ENCODE data around the gene CCDC141.

The CCDC141 gene

DNA sequence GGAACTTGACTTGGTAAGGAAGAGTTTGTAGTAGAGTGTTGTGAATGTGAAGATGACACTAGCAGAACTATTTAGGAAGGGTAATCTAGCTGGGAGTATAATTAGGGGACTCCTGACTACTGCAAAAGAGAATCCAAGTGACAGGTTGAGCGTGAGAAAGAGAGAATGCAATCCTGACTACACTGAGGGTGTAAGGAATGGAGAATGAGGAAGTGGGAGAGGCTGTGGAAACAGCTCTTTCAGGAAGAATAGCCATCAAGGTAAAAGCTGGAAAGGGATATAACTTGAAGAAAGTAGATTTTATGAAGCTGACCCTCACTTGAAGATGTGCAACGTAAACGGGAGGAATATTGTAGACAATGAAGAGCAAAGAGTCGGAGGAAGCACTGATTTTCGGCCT is 201.6 kb downstream of the CCDC141 start:
- no peak overlapping the region for H3K4me3 ChIP-seq (ENCODE audit: low read depth, low read length)
- TF ChIP-seq, protein P1, sequence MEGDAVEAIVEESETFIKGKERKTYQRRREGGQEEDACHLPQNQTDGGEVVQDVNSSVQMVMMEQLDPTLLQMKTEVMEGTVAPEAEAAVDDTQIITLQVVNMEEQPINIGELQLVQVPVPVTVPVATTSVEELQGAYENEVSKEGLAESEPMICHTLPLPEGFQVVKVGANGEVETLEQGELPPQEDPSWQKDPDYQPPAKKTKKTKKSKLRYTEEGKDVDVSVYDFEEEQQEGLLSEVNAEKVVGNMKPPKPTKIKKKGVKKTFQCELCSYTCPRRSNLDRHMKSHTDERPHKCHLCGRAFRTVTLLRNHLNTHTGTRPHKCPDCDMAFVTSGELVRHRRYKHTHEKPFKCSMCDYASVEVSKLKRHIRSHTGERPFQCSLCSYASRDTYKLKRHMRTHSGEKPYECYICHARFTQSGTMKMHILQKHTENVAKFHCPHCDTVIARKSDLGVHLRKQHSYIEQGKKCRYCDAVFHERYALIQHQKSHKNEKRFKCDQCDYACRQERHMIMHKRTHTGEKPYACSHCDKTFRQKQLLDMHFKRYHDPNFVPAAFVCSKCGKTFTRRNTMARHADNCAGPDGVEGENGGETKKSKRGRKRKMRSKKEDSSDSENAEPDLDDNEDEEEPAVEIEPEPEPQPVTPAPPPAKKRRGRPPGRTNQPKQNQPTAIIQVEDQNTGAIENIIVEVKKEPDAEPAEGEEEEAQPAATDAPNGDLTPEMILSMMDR (IDR thresholded peaks at IDR 0.05; ENCODE audit: low read depth, low read length): no peak

DNA sequence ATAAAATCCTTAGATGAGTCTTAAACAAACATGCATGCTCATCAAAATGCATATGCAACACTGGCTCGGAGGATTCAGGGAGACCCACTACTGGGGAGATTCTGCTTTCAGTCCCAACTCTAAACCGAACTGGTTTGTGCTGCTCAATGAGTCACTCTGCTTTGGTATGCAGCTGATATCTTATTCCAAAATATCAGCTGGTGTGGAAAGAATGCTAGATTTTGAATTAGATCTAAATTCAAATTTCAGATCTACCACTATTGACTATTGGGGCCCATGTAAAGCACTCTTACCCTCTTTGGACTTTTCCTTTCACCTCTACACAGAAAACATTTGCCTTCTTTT is 203.5 kb downstream of the CCDC141 start:
- no peak overlapping the region for H3K4me3 ChIP-seq (ENCODE audit: low read depth, low read length)
- TF ChIP-seq, protein P1 (IDR thresholded peaks at IDR 0.05; ENCODE audit: low read depth, low read length): no peak

DNA sequence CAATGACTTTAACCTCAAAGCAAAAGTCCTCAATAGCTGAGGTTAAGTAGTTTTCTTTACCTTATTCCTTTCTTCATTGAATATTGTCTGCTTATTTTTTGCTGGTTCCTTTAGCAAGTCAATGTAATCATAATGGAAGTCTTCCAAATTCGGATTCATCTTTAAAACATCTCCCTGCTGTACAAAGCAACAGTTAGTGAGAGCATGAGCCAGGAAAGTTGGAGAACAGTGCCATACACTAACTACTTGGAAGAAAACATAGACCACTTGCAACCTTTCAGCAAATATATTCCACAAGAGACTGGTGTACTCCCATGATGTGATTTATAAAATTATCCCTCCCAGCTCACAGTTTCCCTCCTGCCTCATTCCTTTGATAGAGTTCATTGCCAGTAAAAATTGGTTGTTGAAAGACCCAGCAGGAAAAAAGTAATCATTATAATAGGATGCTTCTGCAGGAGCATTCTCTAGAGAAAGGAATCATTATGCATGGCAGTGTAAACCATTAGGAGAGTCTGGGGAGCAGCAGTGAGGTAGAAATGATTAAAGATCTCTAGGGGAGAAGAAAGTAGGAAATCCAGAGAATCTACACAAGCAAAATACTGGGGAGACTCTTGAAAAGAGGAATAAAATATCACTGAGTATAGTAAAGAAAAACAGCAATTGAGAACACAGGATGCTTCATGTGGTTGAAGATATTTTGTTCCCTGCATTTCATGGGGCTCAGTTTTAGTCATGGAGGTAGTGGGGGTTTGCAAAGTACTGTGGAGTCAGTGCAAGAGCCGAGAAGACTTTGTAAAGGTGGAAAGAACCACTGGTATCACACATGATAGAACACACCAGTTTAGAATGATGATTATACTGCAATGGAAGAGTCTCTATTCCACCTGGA is 204.1 kb downstream of the CCDC141 start:
- TF ChIP-seq, protein P1 (IDR thresholded peaks at IDR 0.05; ENCODE audit: low read depth, low read length): no peak
- H3K4me3 ChIP-seq (ENCODE audit: low read depth, low read length): no peak overlapping the region

DNA sequence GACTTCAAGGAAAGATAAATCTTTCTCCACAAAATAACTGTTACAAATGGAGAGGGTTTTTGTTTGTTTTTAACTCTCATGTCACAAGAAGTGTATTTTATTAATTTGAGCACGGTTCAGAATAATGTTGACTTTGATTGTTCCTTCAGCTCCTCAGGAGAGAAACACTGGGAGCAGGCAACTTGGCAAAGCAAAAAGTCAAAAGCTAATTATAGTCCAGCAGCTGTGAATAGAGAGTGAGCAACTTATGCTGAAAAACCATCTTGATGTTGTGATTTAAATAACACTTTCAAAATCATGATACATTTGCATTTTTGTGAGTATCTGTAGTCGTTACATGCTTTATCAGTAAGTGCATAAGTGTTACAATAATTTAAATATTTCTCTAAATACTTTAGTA is 205.2 kb downstream of the CCDC141 start:
- TF ChIP-seq, protein P1 (IDR thresholded peaks at IDR 0.05; ENCODE audit: low read depth, low read length): no peak
- H3K4me3 ChIP-seq (ENCODE audit: low read depth, low read length): no peak overlapping the region

DNA sequence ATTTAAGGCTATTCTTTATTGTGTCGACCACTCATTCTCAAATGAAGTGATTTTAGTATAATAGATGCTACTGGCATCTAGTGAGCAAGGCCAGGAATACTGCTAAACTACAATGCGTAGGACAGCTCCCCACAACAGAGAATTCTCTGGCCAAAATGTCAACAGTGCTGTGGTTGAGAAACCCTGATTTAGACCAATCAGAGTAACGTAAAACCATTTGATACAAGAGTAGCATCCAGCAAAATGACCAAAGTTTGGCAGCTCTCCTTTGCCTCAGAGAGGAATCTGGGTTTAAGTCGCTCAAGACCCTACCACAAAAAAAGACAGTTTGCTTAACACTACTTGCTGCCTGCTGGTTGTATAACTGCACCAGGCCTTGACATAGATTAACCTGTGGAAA is 205.7 kb downstream of the CCDC141 start:
- TF ChIP-seq, protein P1 (IDR thresholded peaks at IDR 0.05; ENCODE audit: low read depth, low read length): no peak
- no peak overlapping the region for H3K4me3 ChIP-seq (ENCODE audit: low read depth, low read length)

DNA sequence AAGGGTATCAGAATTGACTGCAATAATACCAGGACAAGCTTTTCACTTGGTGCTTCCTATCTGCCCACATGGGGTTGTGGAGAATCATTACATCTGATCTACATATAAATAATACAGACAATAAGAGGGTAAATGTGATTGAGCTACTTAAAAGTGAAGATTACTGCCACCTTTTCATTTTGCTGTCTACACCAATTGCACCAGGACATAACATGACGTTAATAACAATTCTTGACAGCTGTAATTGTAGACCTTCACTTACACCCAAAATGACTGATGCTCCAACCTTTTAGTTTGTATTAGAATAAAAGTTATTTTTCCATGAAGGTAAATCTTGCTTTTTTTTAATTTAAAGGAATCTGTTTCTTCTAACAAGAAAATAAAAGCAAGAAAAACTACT is 206.2 kb downstream of the CCDC141 start:
- H3K4me3 ChIP-seq (ENCODE audit: low read depth, low read length): no peak overlapping the region

DNA sequence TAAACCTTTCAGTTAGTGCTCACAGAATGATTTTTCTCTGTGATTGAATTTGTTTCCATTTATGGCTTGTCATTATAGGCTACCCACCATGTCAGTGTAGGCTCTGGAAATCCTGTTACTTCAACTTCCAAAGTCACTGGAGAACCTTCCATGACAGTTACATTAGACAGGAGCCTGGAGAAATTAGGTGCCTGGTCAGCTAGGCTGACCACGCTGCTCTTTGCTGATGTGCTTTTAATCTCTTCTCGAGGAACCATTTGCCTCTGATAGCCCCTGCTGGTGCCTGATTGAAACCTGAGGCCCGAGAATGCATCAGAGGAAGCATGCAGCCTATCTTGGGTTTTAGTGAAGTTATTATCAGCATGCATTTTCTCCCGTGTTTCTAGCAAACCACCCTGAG is 213.1 kb downstream of the CCDC141 start:
- H3K4me3 ChIP-seq (ENCODE audit: low read depth, low read length): no peak overlapping the region
- TF ChIP-seq, protein P1 (IDR thresholded peaks at IDR 0.05; ENCODE audit: low read depth, low read length): no peak

More for the DNA sequence above, 206.2 kb downstream of the CCDC141 start:
- TF ChIP-seq, protein P1 (IDR thresholded peaks at IDR 0.05; ENCODE audit: low read depth, low read length): no peak

Data from WI38 (cell line).